Measurements from ENCODE around the gene FAT2.

The FAT2 gene

DNA sequence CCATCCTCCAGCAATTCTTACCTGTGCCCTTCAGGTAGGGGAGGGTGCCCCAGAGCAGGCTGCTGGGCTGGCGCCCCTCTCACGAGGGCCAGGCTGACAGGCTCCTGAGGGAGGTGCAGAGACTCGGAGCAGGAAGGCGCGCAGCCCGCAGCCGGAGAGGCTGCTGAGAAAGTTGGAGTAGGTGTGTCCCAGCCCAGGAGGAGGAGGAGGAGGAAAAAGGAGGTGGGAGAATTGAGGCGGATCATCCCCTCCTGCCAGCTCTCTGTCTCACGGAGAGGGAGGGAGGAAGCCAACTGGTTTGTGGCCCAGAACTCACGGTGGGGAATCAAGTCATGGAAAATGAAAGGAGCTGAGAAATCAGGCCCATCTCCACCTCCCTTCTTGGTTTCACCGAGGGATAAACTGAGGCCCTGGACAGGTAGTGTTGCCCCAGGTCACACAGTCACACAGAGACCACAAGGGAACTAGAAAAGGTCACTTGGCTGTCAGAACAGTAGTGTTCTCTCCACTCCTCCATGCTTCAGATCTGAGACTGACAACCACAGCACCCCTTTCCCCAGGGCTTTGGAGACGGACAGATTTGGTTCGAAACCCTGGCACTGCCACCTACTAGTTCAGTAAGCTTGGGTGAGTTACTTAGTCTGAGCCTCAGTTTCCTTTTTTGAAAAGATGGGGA lies at the start of gene FAT2:
Gene FAT2 (minus strand): TSS at position 188 of the 676 bp plus-strand sequence. CDS start 22,400 bp downstream, outside the sequence.
- no peak for DNase-seq (ENCODE audit: low read depth)

DNA sequence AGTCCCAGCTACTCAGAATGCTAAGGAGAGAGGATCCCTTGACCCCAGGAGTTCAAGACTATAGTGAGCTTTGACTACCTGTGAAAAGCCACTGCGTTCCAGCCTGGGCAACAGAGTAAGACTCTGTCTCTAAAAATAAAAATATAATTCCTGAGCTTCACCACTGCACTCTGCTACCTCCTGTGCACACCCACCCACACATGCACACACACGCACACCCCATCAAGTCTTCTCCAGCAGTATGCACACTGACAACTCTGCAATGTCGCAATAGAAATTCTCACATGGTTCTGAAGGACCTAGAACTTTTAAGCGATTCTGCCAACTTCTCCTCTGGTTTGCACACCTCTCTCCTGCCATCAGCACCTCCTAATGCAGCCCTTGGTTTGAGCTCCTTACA lies 47.5 kb upstream of the FAT2 start:
- no peak for DNase-seq (ENCODE audit: low read depth)

- DNase-seq (ENCODE audit: low read depth): no peak
These were observed 46.5 kb upstream of the FAT2 start for GRCh38 chr5:151637676-151638075.

GRCh38 chr5:151633892-151634291 lies 42.8 kb upstream of the FAT2 start:
- DNase-seq (ENCODE audit: low read depth): no peak

DNA sequence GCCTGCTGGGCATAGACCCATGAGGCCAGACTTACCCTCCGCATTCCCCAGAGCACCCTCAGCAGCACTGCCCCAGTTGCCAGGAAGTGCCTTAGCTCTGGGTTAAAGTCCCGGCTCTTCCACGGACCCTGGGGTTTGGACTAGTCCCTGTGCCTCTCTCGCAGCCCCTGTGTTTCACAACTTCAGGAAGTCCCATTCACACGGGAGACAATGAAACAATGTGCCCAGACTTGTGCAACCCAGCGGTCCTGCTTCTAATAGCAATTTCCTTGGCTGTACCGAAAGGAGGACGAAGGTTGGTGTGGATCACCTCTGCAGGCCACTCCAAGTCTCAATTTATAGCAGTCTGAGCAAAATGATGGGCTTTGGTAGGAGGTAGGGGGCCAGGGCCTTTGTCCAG lies 41.8 kb upstream of the FAT2 start:
- DNase-seq (ENCODE audit: low read depth): no peak

GRCh38 chr5:151632524-151632923 lies 41.4 kb upstream of the FAT2 start:
- no peak for DNase-seq (ENCODE audit: low read depth)

DNA sequence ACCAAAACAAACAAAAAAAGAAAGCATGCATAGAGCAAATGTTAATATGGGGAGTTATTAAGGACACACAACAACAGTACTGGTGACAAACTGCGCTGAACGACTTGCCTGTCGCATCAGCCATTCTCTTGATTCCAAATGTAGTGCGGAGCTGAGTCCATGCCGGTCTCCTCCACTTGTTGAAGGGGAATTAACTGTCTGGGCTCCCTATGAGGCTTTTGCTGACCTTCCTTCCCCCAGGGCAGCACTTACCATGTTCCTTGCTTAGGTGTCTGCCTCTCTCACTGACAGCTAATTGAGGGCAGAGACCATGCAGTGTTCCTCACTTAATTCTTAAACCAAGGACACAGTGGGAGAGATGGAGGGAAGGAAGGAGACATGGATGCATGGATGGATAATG lies 40.8 kb upstream of the FAT2 start:
- DNase-seq (ENCODE audit: low read depth): no peak

DNA sequence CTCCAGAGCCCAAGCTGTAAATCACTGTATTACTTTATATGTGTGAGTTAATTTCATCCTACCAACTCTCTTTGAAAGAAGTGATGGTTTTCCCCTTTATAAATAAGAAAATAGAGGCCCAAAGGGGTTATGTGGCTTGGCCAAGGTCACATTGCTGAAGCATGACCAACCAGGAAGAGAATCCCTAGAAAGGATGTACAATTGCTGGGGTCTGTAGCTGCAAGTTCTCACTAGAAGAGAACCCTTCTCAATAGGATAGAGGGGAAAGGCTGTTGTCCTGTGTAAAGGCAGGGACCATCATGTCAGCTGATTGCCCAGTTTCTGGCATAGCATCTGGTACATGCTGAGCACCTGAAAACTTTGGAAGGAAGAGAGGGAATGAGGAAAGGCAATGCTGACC lies 39.0 kb upstream of the FAT2 start:
- DNase-seq (ENCODE audit: low read depth): no peak

DNA sequence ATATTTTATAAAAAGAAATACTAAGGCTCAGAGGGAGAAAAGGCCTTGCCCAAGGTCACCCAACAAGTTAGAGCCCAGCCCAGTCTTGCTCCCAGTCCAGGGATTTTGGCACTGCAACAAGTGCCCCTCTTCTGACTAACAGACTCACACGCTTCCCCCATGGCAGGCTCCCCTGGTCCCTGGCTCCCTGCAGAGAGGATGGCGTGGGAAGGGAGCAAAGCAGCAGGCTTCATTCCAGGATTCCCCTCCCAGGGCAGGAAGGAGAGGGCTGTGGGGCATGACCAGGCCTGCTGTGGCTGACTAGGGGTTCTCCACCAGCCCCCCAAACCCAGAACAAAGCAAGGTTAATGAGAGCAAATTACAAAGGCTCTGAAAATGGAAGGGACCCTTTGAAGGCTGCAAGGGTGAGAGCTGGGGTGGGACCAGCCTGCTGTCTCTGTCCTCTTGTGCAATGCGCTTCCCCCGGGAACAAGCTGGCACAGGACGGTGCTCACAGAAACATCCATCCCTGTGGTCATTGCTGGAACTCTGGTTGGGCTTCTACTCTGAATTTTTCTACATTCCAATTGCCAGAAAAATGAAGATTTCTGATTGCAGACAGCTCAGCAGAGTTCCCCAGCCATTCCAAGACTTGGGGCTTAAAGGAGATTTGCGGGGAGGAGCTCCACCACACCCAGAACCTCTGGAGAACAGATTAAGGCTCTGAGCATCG lies 37.1 kb upstream of the FAT2 start:
- no peak for DNase-seq (ENCODE audit: low read depth)

DNA sequence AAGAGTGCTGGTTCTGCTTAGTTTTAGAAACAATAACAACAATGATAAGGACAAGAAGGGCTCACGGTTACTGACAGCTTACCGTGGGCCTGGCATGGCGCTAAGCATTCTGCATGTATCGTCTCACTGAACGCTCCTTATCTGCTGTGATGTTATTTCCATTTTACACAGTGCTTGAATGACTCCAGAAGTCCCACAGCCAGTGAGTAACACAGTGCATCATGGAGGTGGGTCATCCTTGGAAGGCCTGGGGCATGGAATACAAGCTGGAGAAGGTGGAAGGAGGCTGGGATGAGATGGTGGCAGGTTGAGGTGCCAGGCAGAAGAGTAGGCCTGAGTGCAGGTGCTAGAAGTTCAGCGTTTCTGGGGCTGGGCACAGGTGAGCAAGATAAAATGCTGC lies 36.5 kb upstream of the FAT2 start:
- no peak for DNase-seq (ENCODE audit: low read depth)

- no peak for DNase-seq (ENCODE audit: low read depth)
These were observed 34.2 kb upstream of the FAT2 start for GRCh38 chr5:151625285-151625684.

DNA sequence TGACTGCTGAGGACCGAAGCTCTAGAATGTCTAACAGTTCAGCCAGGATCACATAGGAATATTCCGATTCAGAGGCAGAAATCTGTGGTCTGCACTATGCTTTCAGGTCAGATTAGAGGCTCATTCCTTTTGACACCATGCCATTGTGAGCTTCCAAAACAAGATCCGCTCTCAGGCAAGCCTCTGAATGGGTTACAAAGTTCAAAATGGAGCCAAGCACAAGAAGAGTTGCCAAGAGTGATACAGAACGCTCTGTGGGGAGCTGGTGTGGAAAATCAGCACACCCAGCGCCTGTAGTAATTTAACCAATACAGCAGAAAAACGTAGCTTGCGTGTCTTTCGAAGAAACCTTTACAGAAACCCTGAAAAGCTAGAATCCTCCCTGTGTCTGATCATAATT lies 33.3 kb upstream of the FAT2 start:
- no peak for DNase-seq (ENCODE audit: low read depth)

DNA sequence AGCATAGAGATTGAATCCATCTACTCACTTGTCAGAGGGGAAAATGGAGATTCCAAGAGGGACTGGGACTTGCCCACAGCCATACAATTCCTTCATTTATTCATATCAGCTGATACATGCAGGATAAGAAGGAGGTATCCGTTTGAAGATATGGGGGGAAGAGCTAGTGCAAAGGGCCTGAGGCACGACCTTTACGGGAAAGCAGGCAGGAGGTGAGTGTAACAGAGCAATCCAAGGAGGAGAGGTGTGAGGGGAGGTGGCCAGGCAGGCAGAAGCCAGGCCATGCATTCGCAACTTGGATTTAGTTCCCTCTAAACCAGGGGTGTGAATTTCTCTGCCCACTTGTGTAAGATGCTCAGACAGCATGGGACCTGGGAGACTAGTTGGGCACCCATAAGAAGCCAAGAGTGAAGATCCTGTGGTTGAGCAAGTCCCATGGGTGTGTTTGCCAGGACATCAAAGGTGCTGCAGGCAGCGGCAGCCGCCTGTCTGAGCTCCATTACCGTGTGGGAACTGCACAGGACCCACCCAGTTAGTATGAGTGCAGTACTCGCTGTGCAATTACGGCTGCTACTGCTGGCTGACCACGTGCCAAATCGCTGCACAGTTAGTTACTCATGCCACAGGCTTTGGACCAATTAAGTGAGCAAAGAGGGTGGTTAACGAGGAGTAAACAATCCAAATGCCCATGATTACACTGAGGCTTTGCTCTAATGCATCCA lies 31.4 kb upstream of the FAT2 start:
- DNase-seq (ENCODE audit: low read depth): no peak

GRCh38 chr5:151620461-151620840 lies 29.3 kb upstream of the FAT2 start:
- no peak for DNase-seq (ENCODE audit: low read depth)

DNA sequence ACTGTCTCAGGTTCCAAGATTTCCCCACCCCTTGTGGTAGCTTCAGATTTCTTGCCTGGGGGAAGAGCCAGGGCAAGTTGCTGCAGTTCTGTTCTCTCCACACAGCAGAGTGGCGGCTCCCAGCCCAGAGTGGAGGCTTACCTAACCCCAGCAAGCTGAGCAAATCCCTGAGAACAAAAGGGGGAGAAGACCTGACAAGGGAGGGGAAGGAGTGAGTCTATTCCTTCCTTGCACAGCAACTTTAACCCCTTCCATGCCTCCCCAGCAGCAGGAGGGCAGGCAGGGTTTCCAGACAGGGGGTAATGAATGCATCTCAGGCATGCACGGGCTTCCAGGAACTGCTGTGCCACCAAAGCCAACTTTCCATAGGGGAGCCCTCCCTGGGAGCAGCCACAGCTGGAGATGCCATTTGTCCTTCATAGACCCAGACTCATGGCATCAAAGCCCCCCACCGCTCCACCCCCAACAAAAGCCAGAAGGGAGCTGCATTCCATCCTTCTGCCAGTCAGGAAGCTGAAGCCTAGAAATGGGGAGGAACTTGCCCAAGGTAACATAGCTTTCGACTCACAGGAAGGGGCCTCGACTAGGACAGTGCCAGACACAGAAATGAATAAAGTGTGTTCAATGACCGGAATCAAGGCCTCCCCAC lies 28.8 kb upstream of the FAT2 start:
- DNase-seq (ENCODE audit: low read depth): no peak

DNA sequence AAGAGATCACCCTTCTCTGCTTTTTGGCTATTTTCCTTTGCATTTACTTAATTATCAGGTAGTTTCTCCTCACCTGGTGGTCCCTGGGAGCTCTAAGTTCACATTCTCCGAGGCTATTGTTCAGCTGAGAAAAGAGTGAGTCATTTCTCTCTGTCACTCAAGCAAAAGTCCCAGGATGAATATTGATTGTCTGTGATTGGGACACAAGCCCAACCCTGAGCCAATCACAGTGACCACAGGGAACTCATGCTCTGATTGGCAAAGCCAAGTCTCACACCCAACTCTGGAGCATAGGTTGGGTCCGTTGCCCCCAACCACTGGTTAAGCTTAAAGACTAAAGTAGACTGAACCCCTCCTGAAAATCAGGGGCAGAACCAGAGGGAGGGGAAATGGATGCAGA lies 27.8 kb upstream of the FAT2 start:
- no peak for DNase-seq (ENCODE audit: low read depth)

GRCh38 chr5:151617841-151618710 lies 26.9 kb upstream of the FAT2 start:
- DNase-seq (ENCODE audit: low read depth): no peak

GRCh38 chr5:151617383-151617840 lies 26.3 kb upstream of the FAT2 start:
- DNase-seq (ENCODE audit: low read depth): no peak

DNA sequence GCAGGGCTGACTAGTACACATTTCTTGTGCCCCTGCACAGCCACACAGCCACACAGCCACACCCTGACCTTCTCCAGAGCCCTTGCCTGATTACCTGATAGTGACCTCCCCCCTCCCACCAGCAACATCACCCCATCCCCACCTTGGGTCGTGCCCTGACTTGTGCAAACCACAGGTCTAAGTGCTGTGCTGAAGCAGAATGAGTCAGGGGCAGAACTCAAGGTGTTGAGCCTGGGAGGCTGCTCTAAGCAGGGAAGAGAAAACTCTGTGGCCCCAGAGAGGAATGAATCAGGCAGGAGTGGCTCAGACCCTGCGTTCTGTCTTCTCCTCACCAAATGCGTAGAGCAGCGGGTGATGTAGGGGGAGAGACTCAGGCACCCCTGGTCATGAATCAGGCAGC lies 24.3 kb upstream of the FAT2 start:
- no peak for DNase-seq (ENCODE audit: low read depth)

GRCh38 chr5:151614565-151614964 lies 23.4 kb upstream of the FAT2 start:
- DNase-seq (ENCODE audit: low read depth): no peak

DNA sequence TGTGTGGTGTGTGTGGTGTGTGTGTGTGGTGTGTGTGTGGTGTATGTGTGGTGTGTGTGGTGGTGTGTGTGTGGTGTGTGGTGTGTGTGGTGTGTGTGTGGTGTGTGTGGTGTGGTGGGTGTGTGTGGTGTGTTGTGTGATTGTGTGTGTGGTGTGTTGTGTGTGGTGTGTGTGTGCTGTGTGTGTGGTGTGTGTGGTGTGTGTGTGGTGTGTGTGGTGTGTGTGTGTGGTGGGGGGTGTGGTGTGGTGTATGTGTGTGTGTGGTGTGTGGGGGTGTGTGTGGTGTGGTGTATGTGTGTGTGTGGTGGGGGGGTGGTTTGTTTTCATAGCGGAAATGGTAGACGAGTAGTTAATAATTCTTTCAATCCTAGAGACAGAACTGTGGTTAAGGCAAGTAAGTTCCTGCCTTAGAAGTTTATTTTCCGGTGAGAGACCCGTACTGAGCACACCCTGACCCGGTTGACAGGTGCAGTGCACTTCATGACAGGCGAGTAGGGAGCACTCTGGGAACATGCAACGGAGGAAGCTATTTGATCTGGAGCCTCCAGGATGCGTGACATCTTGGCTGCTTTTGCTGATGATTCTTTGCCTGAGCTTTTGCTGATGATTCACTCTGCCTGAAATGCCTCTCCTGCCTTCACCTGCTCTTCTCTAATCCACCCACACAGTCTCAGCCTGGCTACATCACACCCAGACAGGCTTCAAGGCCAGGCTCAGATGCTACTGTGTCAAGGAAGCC lies 21.7 kb upstream of the FAT2 start:
- no peak for DNase-seq (ENCODE audit: low read depth)

Measured in non-pigmented ciliary epithelial cell (primary cell).